SH-SY5Y (cell line): ENCODE data around the gene MBD3.

Experiments
- GATA2 ChIP-seq: IDR thresholded peaks from 2 replicates; pipeline ENCODE4 v1.6.1; 2011; ENCODE audit warnings: mild to moderate bottlenecking, low read depth, low read length
- GATA3 ChIP-seq: IDR thresholded peaks from 2 replicates; pipeline ENCODE4 v1.6.1; 2011; ENCODE audit warnings: low read depth, mild to moderate bottlenecking, low read length, moderate library complexity

GRCh38 chr19:1629256-1629808, 36.7 kb upstream of the MBD3 start:
- TF ChIP-seq GATA2 = no peak
- TF ChIP-seq GATA3 = no peak
